Stimulated activated CD8-positive, alpha-beta memory T cell treated with anti-CD3 and anti-CD28 coated beads, Interleukin-4, amount 100 ng/mL, for 1 hour (primary cell): ENCODE measurements around the gene ANK3.

Experiments used
- DNase-seq, 2 donors: peaks; one replicate each; pipeline ENCODE4 v3.0.0-alpha.2; 2020; ENCODE audit warnings: low read depth in 2 of 2, low spot score in 1 of 2

Gene ANK3

GRCh38 chr10:60414111-60414510 lies 24.4 kb upstream of the ANK3 start:
- DNase-seq = no peak

GRCh38 chr10:60413306-60414012 lies 23.8 kb upstream of the ANK3 start:
- DNase-seq = no peak

- DNase-seq = no peak
Observed at GRCh38 chr10:60410970-60411369, 21.3 kb upstream of the ANK3 start.

GRCh38 chr10:60409202-60409601 lies 19.5 kb upstream of the ANK3 start:
- DNase-seq = no peak

GRCh38 chr10:60406182-60406581 lies 16.5 kb upstream of the ANK3 start:
- no peak for DNase-seq

GRCh38 chr10:60405172-60405571 lies 15.5 kb upstream of the ANK3 start:
- no peak for DNase-seq

- DNase-seq = no peak
Observed at GRCh38 chr10:60403168-60403873, 13.6 kb upstream of the ANK3 start.

- DNase-seq = no peak
Observed at GRCh38 chr10:60400366-60400765, 10.7 kb upstream of the ANK3 start.

GRCh38 chr10:60399328-60399727 lies 9.7 kb upstream of the ANK3 start:
- no peak for DNase-seq

- DNase-seq = no peak
Observed at GRCh38 chr10:60397792-60398191, 8.1 kb upstream of the ANK3 start.

GRCh38 chr10:60396766-60397165 lies 7.1 kb upstream of the ANK3 start:
- no peak for DNase-seq

GRCh38 chr10:60395711-60396110 lies 6.0 kb upstream of the ANK3 start:
- no peak for DNase-seq

- DNase-seq = no peak
Observed at GRCh38 chr10:60394446-60394845, 4.8 kb upstream of the ANK3 start.

GRCh38 chr10:60390224-60390626 lies 550 bp upstream of the ANK3 start:
- DNase-seq = no peak

GRCh38 chr10:60388709-60389301 lies 870 bp downstream of the ANK3 start:
- no peak for DNase-seq

GRCh38 chr10:60388116-60388625 lies 1.5 kb downstream of the ANK3 start:
- no peak for DNase-seq

- DNase-seq = no peak
Observed at GRCh38 chr10:60387531-60387930, 2.1 kb downstream of the ANK3 start.

GRCh38 chr10:60385399-60385738 lies 4.3 kb downstream of the ANK3 start:
- no peak for DNase-seq

- DNase-seq = no peak
Observed at GRCh38 chr10:60384708-60385398, 4.8 kb downstream of the ANK3 start.

- no peak for DNase-seq
Observed at GRCh38 chr10:60384011-60384410, 5.7 kb downstream of the ANK3 start.

GRCh38 chr10:60382946-60383681 lies 6.6 kb downstream of the ANK3 start:
- DNase-seq = no peak
